GM12865 (cell line): ENCODE results near the gene KIF7.

Experiments used
- DNase-seq: peaks from one replicate; pipeline ENCODE4 v3.0.0; 2010; ENCODE audit warnings: low read depth
- H3K4me3 ChIP-seq: 2 replicates; pipeline ENCODE4 v1.5.1; 2011; ENCODE audit warnings: mild to moderate bottlenecking, low read depth, low read length, control low read depth
- CTCF ChIP-seq: IDR thresholded peaks from 2 replicates; pipeline ENCODE4 v1.5.1; 2011; ENCODE audit warnings: low read length, control low read depth, low read depth, inconsistent platforms; ENCODE audit not compliant: insufficient read depth; ENCODE audit errors: missing control alignments

KIF7 gene

GRCh38 chr15:89621547-89621946, 33.7 kb downstream of the KIF7 start:
- no peak for TF ChIP-seq CTCF
- H3K4me3 ChIP-seq: no peak overlapping the region
- no peak for DNase-seq

- H3K4me3 ChIP-seq: no peak overlapping the region
- no peak for TF ChIP-seq CTCF
- DNase-seq: no peak
These were observed 39.0 kb downstream of the KIF7 start for GRCh38 chr15:89616228-89616627.

GRCh38 chr15:89615135-89615534, 40.1 kb downstream of the KIF7 start:
- H3K4me3 ChIP-seq: no peak overlapping the region
- no peak for DNase-seq
- TF ChIP-seq CTCF: no peak

- DNase-seq: no peak
- no peak for TF ChIP-seq CTCF
- H3K4me3 ChIP-seq: no peak overlapping the region
These were observed 41.1 kb downstream of the KIF7 start for GRCh38 chr15:89614164-89614563.

GRCh38 chr15:89613031-89613430, 42.2 kb downstream of the KIF7 start:
- TF ChIP-seq CTCF: no peak
- H3K4me3 ChIP-seq: no peak overlapping the region
- no peak for DNase-seq

GRCh38 chr15:89611317-89611716, 44.0 kb downstream of the KIF7 start:
- H3K4me3 ChIP-seq: no peak overlapping the region
- TF ChIP-seq CTCF: no peak
- no peak for DNase-seq

- no peak for TF ChIP-seq CTCF
- no peak for DNase-seq
- H3K4me3 ChIP-seq: no peak overlapping the region
These were observed 56.2 kb downstream of the KIF7 start for GRCh38 chr15:89599021-89599420.
